GM12878 (cell line): Measurements from ENCODE around the gene FANCC. TPM values are rescaled to one million over a fixed set of nuclear protein-coding genes. Genes with fewer than 3 reads are reported as not detected.

Source experiments
- ATAC-seq: fragments of 200-7000 bp; cut with Tn5 transposase; 3 replicates; pipeline ENCODE4 v1.9.1; 2020; ENCODE audit warnings: mild to moderate bottlenecking, moderate library complexity
- BruUV-seq: library from RNA; stranded (reverse); fragments of 400-500 nt; replicated peaks from 2 replicates; lab custom pipeline; 2021; lab: Mats Ljungman, UMichigan
- CTCF ChIA-PET: fragments of 300-600 bp; sonication (Branson Sonifier 250); formaldehyde crosslinking; extraction: SDS; loops from one replicate; lab custom pipeline; 2021; ENCODE audit warnings: inconsistent platforms; lab: Yijun Ruan, JAX
- POLR2A ChIA-PET: fragments of 350-600 bp; formaldehyde crosslinking; extraction: SDS; loops from one replicate; lab custom pipeline; 2021; ENCODE audit warnings: inconsistent platforms; lab: Charles Lee
- RAD21 ChIA-PET: fragments of 300-600 bp; sonication (Branson Sonifier 250); formaldehyde crosslinking; loops from one replicate; lab custom pipeline; 2023; ENCODE audit warnings: antibody characterized with exemption; ENCODE audit not compliant: unreplicated experiment; lab: Charles Lee
- SMC1A ChIA-PET: fragments of 300-600 bp; sonication (Branson Sonifier 250); formaldehyde crosslinking; loops from one replicate; lab custom pipeline; 2023; ENCODE audit not compliant: unreplicated experiment, uncharacterized antibody; lab: Charles Lee
- DNase-seq: peaks from one replicate; pipeline ENCODE4 v3.0.0-alpha.2; 2011; ENCODE audit warnings: low read depth, low spot score
- FAIRE-seq: peaks from 3 replicates; lab custom pipeline; 2011; peaks lifted over from hg19 to GRCh38; lab: Jason Lieb, UNC
- H2AFZ ChIP-seq: 2 replicates; pipeline ENCODE4 v1.6.0; 2011; ENCODE audit warnings: low read depth, low read length, control low read depth; ENCODE audit not compliant: control insufficient read depth
- H3K27ac ChIP-seq: 2 replicates; pipeline ENCODE4 v1.5.1; 2011; ENCODE audit warnings: control low read depth; ENCODE audit not compliant: control insufficient read depth, insufficient read depth
- H3K27me3 ChIP-seq, 2 experiments: replicated peaks in 1 of 2; 2 replicates each; pipeline versions ENCODE4 v1.6.0 to v1.6.1; 2011; ENCODE audit warnings: low read length in 1 of 2; ENCODE audit not compliant: control insufficient read depth in 2 of 2, insufficient read depth in 2 of 2
- H3K36me3 ChIP-seq, 2 experiments: 2 replicates each; pipeline ENCODE4 v1.5.1; 2011; ENCODE audit warnings: low read length in 1 of 2; ENCODE audit not compliant: control insufficient read depth in 2 of 2, insufficient read depth in 2 of 2
- H3K4me1 ChIP-seq: 2 replicates; pipeline ENCODE4 v1.6.1; 2011; ENCODE audit warnings: mild to moderate bottlenecking, low read length, moderate library complexity, mixed read lengths; ENCODE audit not compliant: control insufficient read depth, insufficient read depth
- H3K4me2 ChIP-seq: 2 replicates; pipeline ENCODE4 v1.6.0; 2011; ENCODE audit warnings: control low read depth; ENCODE audit not compliant: control insufficient read depth, insufficient read depth
- H3K4me3 ChIP-seq: fragments of 200-600 bp; sonication (generic); 2 replicates; pipeline ENCODE4 v1.5.1; 2016
- H3K79me2 ChIP-seq: 2 replicates; pipeline ENCODE4 v1.6.0; 2011; ENCODE audit warnings: low read length; ENCODE audit not compliant: control insufficient read depth, insufficient read depth
- H3K9ac ChIP-seq: 2 replicates; pipeline ENCODE4 v1.8.0; 2011; ENCODE audit warnings: low read length, control low read depth, mixed read lengths; ENCODE audit not compliant: control insufficient read depth, insufficient read depth
- H3K9me3 ChIP-seq: replicated peaks from 3 replicates; pipeline ENCODE4 v1.5.1; 2011; ENCODE audit warnings: mild to moderate bottlenecking, low read length; ENCODE audit not compliant: control insufficient read depth, insufficient read depth
- H4K20me1 ChIP-seq: 2 replicates; pipeline ENCODE4 v1.6.0; 2011; ENCODE audit not compliant: control insufficient read depth, insufficient read depth
- CHD4 ChIP-seq: fragments of 200-600 bp; sonication (generic); IDR thresholded peaks from 2 replicates; pipeline ENCODE4 v1.6.1; 2016; ENCODE audit warnings: mild to moderate bottlenecking
- SIN3A ChIP-seq: IDR thresholded peaks from 2 replicates; pipeline ENCODE4 v1.6.1; 2012; ENCODE audit warnings: low read depth, low read length, improper control_type of control experiment
- SRF ChIP-seq, 2 experiments: IDR thresholded peaks; 2 replicates each; pipeline ENCODE4 v1.6.1; 2011; ENCODE audit warnings: low read depth in 2 of 2, low read length in 2 of 2, mild to moderate bottlenecking in 1 of 2, moderate library complexity in 1 of 2
- WGBS: methylation state at CpG from one replicate; pipeline ENCODE4 v1.1.6; 2016; ENCODE audit warnings: low lambda C conversion rate; ENCODE audit not compliant: insufficient replicate concordance, insufficient coverage; ENCODE audit errors: missing lambda C conversion rate; 5-methylcytosine and 5-hydroxymethylcytosine counted together
- in situ Hi-C: fragments of 300-500 bp; cut with MboI; formaldehyde crosslinking; loops from 9 replicates; pipeline ENCODE4 v1.14.3; 2018; ENCODE audit warnings: mixed read lengths
- intact Hi-C: fragments of 100-400 bp; cut with micrococcal nuclease; formaldehyde crosslinking; loops from one replicate; pipeline ENCODE4 v1.14.2; 2022; ENCODE audit not compliant: unreplicated experiment
- polyA plus RNA-seq, 11 experiments: library from polyadenylated mRNA; depleted of rRNA in 4 of 11; unstranded in 6 of 11; stranded (reverse) in 5 of 11; fragments of >200 nt; fragmentation: Nextera tagmentation in 4 of 11; fragmentation: Illumina TruSeq in 1 of 11; extraction: Ambion mirVana in 4 of 11; extraction: Trizol in 1 of 11; gene quantifications; 1 replicate in 1 of 11; 2 replicates in 10 of 11; pipeline versions ENCODE4 v1.2.1 to v1.2.3, GENCODE V29; 2011 to 2016; ENCODE audit warnings: inconsistent platforms in 2 of 11, missing spikeins in 2 of 11, low read depth in 1 of 11
- total RNA-seq, 4 experiments: library from RNA; depleted of rRNA in 3 of 4; stranded (reverse); fragments of >200 nt in 3 of 4; fragmentation: Illumina TruSeq in 1 of 4; extraction: Trizol in 1 of 4; gene quantifications; 2 replicates each; pipeline versions ENCODE4 v1.2.1 to v1.2.3, GENCODE V29; 2013 to 2021
- TF ChIP-seq, protein P1 (sequence below): IDR thresholded peaks from 2 replicates; pipeline ENCODE4 v1.6.1; 2012; ENCODE audit warnings: improper control_type of control experiment, low read depth, low read length; ENCODE audit not compliant: insufficient replicate concordance
- TF ChIP-seq, protein P2 (sequence below): fragments of 450-650 bp; formaldehyde crosslinking; IDR thresholded peaks from 2 replicates; pipeline ENCODE4 v1.4.0; 2022; ENCODE audit warnings: mild to moderate bottlenecking, moderate library complexity
- TF ChIP-seq, protein P3 (sequence below): fragments of 450-650 bp; IDR thresholded peaks from 2 replicates; pipeline ENCODE4 v1.6.1; 2017; ENCODE audit warnings: low read depth, mild to moderate bottlenecking, moderate library complexity

The FANCC gene
- total and polyA plus RNA-seq, 10 of the 15 experiments (the other 5 are each of a cell fraction or from before 2014, with no cell fraction given) = 1.2 to 16.8 (median 10.5) TPM

DNA sequence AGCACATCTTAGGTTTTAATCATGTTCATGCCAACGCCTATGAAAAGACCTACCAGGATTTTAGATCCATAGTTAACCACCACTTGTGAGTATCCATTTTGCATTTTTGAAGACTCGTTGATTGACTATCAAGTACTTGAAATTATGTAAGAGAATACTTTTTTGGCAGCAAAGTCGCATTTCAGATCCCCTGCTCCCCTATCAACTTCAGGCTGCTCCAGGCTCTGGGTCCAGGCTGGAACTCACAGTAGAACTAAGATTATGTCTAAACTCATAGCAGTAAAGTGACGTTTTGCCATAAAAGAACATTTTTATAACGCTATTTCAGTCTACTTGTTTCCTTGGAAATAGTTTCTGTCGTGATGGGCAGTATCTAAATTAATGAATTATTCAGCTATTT lies 267.7 kb downstream of the FANCC start:
- ChIA-PET RAD21 (no interaction called here), CTCF (interaction anchor here (0.9 to 1.7 kb wide), 4 partner anchors 78 to 381 kb away, joined by 3 to 5 read pairs (median 4); no protein-coding TSS in a partner anchor), SMC1A (interaction anchor here (0.7 to 1.7 kb wide), 2 partner anchors 12 to 62 kb away, joined by 4 read pairs; no protein-coding TSS in a partner anchor), POLR2A (no interaction called here)
- BruUV-seq = no TSS peak
- in situ Hi-C loops (no loop called here), intact Hi-C loops (no loop called here)
- Histone ChIP-seq H3K4me2 (no peak overlapping the region; the same call in 1 of the 2 replicates), H3K27me3 (no peaks in the 10 kb centered on the region), H3K27ac (no peak overlapping the region), H3K79me2 (no peaks in the 10 kb centered on the region), H2AFZ (no peak overlapping the region), H3K9ac (no peak overlapping the region), H3K4me1 (no peaks in the 10 kb centered on the region), H4K20me1 (no peaks in the 10 kb centered on the region), H3K4me3 (no peak overlapping the region), H3K36me3 (no peaks in the 10 kb centered on the region), H3K9me3 (no peaks in the 10 kb centered on the region)
- TF ChIP-seq, protein P1, sequence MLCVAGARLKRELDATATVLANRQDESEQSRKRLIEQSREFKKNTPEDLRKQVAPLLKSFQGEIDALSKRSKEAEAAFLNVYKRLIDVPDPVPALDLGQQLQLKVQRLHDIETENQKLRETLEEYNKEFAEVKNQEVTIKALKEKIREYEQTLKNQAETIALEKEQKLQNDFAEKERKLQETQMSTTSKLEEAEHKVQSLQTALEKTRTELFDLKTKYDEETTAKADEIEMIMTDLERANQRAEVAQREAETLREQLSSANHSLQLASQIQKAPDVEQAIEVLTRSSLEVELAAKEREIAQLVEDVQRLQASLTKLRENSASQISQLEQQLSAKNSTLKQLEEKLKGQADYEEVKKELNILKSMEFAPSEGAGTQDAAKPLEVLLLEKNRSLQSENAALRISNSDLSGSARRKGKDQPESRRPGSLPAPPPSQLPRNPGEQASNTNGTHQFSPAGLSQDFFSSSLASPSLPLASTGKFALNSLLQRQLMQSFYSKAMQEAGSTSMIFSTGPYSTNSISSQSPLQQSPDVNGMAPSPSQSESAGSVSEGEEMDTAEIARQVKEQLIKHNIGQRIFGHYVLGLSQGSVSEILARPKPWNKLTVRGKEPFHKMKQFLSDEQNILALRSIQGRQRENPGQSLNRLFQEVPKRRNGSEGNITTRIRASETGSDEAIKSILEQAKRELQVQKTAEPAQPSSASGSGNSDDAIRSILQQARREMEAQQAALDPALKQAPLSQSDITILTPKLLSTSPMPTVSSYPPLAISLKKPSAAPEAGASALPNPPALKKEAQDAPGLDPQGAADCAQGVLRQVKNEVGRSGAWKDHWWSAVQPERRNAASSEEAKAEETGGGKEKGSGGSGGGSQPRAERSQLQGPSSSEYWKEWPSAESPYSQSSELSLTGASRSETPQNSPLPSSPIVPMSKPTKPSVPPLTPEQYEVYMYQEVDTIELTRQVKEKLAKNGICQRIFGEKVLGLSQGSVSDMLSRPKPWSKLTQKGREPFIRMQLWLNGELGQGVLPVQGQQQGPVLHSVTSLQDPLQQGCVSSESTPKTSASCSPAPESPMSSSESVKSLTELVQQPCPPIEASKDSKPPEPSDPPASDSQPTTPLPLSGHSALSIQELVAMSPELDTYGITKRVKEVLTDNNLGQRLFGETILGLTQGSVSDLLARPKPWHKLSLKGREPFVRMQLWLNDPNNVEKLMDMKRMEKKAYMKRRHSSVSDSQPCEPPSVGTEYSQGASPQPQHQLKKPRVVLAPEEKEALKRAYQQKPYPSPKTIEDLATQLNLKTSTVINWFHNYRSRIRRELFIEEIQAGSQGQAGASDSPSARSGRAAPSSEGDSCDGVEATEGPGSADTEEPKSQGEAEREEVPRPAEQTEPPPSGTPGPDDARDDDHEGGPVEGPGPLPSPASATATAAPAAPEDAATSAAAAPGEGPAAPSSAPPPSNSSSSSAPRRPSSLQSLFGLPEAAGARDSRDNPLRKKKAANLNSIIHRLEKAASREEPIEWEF = no peak
- no peak for TF ChIP-seq CHD4
- TF ChIP-seq, protein P2, sequence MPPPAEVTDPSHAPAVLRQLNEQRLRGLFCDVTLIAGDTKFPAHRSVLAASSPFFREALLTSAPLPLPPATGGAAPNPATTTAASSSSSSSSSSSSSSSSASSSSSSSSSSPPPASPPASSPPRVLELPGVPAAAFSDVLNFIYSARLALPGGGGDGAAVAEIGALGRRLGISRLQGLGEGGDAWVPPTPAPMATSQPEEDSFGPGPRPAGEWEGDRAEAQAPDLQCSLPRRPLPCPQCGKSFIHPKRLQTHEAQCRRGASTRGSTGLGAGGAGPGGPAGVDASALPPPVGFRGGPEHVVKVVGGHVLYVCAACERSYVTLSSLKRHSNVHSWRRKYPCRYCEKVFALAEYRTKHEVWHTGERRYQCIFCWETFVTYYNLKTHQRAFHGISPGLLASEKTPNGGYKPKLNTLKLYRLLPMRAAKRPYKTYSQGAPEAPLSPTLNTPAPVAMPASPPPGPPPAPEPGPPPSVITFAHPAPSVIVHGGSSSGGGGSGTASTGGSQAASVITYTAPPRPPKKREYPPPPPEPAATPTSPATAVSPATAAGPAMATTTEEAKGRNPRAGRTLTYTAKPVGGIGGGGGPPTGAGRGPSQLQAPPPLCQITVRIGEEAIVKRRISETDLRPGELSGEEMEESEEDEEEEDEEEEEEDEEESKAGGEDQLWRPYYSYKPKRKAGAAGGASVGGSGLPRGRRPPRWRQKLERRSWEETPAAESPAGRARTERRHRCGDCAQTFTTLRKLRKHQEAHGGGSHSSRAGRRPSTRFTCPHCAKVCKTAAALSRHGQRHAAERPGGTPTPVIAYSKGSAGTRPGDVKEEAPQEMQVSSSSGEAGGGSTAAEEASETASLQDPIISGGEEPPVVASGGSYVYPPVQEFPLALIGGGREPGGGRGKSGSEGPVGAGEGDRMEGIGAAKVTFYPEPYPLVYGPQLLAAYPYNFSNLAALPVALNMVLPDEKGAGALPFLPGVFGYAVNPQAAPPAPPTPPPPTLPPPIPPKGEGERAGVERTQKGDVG (CRISPR knock-in tag) = no peak
- no peak for TF ChIP-seq SIN3A
- TF ChIP-seq, protein P3, sequence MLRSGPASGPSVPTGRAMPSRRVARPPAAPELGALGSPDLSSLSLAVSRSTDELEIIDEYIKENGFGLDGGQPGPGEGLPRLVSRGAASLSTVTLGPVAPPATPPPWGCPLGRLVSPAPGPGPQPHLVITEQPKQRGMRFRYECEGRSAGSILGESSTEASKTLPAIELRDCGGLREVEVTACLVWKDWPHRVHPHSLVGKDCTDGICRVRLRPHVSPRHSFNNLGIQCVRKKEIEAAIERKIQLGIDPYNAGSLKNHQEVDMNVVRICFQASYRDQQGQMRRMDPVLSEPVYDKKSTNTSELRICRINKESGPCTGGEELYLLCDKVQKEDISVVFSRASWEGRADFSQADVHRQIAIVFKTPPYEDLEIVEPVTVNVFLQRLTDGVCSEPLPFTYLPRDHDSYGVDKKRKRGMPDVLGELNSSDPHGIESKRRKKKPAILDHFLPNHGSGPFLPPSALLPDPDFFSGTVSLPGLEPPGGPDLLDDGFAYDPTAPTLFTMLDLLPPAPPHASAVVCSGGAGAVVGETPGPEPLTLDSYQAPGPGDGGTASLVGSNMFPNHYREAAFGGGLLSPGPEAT = no peak
- TF ChIP-seq SRF (IDR thresholded peaks at IDR 0.05; ENCODE audit: low read depth in 2 of 2, low read length in 2 of 2) = no peak
- WGBS = 85% methylated on average over 6 of the region's 6 CpGs
- DNase-seq (no peak), FAIRE-seq (no peak), ATAC-seq (no peak)
